T-helper 1 cell treated with Interleukin-12 subunit alpha and Interleukin-12 subunit beta and Interleukin-4 antibody, amounts not matched to agents 30 μg/mL and 1 μg/mL, for 36 hours (primary cell): Measurements from ENCODE around the gene FAM169A.
"Not testable (repeated sequence)": the region's sequence is repeated elsewhere in the genome, so short reads cannot be mapped to it uniquely, and the experiment has no call there.

Source experiments
- H3K27ac Mint-ChIP-seq: one replicate; pipeline ENCODE4 v1.8.0; 2021; ENCODE audit warnings: mild to moderate bottlenecking, mixed read lengths
- H3K27me3 Mint-ChIP-seq: one replicate; pipeline ENCODE4 v1.8.0; 2021; ENCODE audit warnings: low read depth, mixed read lengths
- H3K36me3 Mint-ChIP-seq: one replicate; pipeline ENCODE4 v1.8.0; 2021; ENCODE audit warnings: low read depth, mixed read lengths
- H3K4me1 Mint-ChIP-seq: one replicate; pipeline ENCODE4 v1.8.0; 2021; ENCODE audit warnings: low read depth, mixed read lengths
- H3K4me3 Mint-ChIP-seq: one replicate; pipeline ENCODE4 v1.8.0; 2021; ENCODE audit warnings: mild to moderate bottlenecking, moderate library complexity, mixed read lengths
- H3K9me3 Mint-ChIP-seq: one replicate; pipeline ENCODE4 v1.8.0; 2021; ENCODE audit warnings: mixed read lengths

Gene FAM169A

GRCh38 chr5:74798977-74799911 is 66.9 kb downstream of the FAM169A start:
- Mint-ChIP-seq H3K9me3 (no peaks in the 10 kb centered on the region), H3K4me1 (no peaks in the 10 kb centered on the region), H3K36me3 (no peaks in the 10 kb centered on the region)

DNA sequence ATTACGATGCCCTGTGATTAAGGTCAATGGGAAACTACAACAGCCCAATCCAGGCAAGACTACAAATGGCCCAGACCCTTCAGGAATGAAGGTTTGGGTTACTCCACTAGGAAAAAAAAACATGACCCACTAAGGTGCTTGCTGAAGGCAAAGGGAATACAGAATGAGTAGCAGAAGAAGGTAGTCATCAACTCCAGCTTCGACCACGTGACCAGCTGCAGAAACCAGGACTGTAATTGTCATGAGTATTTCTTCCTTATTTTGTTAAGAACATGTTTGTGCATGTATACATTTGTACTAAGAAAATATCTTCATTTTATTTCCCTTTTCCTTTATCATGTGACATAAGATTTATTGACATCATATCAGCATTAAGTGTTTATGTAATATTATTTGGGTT is 74.5 kb downstream of the FAM169A start:
- not testable (repeated sequence) for H3K4me1 Mint-ChIP-seq, H3K27me3 Mint-ChIP-seq, H3K9me3 Mint-ChIP-seq, H3K27ac Mint-ChIP-seq, H3K4me3 Mint-ChIP-seq, H3K36me3 Mint-ChIP-seq

More at GRCh38 chr5:74798977-74799911, 66.9 kb downstream of the FAM169A start:
- Mint-ChIP-seq H3K27ac (no peak overlapping the region), H3K27me3 (no peaks in the 10 kb centered on the region), H3K4me3 (no peak overlapping the region)

DNA sequence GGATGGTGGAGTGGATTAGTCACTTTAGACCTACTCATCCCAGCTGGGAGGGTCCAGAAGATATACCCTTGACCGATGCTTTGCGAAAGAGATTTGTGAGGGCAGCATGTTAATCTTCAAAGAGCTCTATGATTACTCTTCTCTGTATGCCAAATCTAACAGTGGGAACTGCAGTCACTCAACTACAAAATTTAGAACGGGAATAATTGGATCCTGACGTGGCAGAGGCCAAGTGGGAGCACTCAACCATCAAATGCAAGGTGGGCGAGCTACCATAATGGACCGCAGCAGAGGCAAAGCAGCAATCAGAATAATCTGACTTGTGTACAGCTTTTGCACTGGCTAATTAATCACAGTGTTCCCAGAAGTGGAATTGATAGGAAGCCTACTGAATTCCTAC is 78.8 kb downstream of the FAM169A start:
- no peak overlapping the region for H3K4me3 Mint-ChIP-seq
- H3K9me3 Mint-ChIP-seq: no peaks in the 10 kb centered on the region
- no peaks in the 10 kb centered on the region for H3K36me3 Mint-ChIP-seq
- no peaks in the 10 kb centered on the region for H3K27me3 Mint-ChIP-seq
- H3K27ac Mint-ChIP-seq: no peak overlapping the region
- no peaks in the 10 kb centered on the region for H3K4me1 Mint-ChIP-seq

- Mint-ChIP-seq H3K9me3 (no peaks in the 10 kb centered on the region), H3K27ac (no peak overlapping the region), H3K27me3 (no peaks in the 10 kb centered on the region), H3K36me3 (no peaks in the 10 kb centered on the region), H3K4me3 (no peak overlapping the region), H3K4me1 (no peaks in the 10 kb centered on the region)
Measured at GRCh38 chr5:74786851-74787250, 79.3 kb downstream of the FAM169A start.

DNA sequence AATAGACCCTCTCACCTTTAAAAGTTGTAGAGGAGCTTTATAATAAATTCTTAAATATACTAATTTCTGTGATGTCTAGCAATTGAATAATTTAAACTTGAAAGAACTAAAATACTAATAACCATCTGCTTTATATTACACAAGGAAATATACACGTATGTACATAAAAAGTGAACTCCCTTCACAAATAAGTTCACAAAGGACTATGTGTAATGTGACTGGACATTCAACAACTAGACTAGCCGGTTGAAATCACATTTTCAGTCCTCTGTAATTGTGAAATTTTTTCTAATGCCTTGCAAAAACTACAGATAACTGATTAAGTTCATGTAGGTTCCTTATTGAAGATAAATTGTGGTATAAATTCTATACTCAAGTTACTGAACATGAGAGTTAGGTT is 87.6 kb downstream of the FAM169A start:
- Mint-ChIP-seq H3K27me3 (no peaks in the 10 kb centered on the region), H3K27ac (no peak overlapping the region), H3K4me3 (no peak overlapping the region), H3K4me1 (no peaks in the 10 kb centered on the region), H3K9me3 (no peaks in the 10 kb centered on the region), H3K36me3 (peaks cover 5% of the 10 kb centered on the region)

DNA sequence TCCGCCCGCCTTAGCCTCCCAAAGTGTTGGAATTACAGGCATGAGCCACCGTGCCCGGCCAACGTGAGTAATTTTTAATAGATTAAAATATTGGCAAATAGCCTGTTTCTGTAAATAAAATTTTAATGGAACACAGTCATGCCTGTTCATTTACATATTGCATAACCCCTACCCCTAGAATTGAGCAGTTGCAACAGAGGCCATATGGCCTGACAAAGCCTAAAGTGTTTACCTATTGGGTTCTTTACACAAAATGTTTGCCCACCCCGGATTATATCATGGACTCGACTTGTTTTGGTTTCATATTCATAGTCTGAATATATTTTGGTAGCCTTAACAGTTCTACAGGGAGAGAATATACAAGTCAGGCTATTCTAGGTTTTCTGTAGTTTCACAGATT is 93.8 kb downstream of the FAM169A start:
- Mint-ChIP-seq H3K9me3 (no peaks in the 10 kb centered on the region), H3K27ac (no peak overlapping the region), H3K36me3 (peaks cover 19% of the 10 kb centered on the region), H3K4me3 (no peak overlapping the region), H3K27me3 (no peaks in the 10 kb centered on the region), H3K4me1 (peaks cover 7% of the 10 kb centered on the region)

DNA sequence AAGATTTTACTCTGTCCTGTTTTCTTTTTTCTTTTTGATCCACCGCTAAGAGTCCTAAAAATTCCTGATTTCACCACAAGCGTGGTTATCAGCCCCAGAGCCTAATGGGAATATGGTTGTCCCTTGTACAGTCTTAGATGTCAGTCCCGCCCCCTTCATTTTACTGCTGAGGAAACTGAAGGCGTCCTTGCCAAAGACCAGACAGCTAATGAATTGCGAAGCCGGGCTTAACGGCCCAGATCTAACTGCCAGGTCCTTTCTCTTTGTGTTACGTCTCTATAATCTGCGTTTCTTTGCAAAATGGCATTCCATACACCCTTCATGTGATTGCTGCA is 98.6 kb downstream of the FAM169A start:
- Mint-ChIP-seq H3K4me3 (peak overlapping the region; percentile 99), H3K27me3 (no peaks in the 10 kb centered on the region), H3K36me3 (peaks cover 15% of the 10 kb centered on the region), H3K27ac (peak overlapping the region; percentile 98), H3K4me1 (peaks cover 19% of the 10 kb centered on the region), H3K9me3 (no peaks in the 10 kb centered on the region)

DNA sequence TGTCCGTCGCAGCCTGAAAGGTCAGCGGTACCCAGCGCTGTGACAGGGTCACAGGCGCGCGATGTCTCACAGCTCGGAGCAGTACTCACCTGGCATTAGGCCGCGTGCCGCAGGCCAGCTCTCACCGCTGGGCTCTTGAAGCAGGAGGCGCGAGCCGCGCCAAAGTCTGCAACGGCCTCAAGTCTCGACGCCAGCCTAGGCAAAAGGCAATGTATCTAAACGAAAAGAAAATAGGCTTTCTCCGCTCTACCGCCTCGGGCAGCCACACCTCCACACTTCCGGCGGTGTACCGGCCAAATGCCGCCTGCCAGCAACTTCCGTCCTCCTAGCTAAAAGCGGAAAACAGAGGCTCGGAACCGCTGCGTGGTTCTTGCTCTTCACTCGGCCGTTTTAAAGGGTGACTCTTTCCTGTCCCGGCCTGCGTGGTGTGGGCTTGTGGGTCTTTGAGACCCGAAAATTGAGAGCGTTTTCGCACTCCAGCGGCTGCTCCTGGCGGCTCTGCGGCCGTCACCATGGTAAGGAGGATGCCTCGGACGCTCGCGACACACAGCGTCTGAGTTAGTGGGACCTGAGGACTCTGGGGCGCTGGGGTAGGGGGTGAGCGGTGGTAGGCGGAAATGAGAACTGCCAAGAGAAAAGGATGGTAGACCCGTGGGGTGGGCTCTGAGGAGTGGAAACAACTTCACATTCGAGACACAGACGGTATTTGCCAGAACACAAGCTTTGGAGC is 99.2 kb downstream of the FAM169A start, which contains the start of the genes GFM2 and NSA2:
TSS of gene GFM2 (minus strand) at position 269 of the 730 bp plus-strand sequence. CDS start 3,375 bp downstream, outside the sequence.
TSS of gene NSA2 (plus strand) at position 401 of the 730 bp plus-strand sequence. CDS start at position 513, 112 bp downstream.
- Mint-ChIP-seq H3K27ac (peak within 1 kb of the TSS; percentile 98), H3K9me3 (no peaks in the 10 kb centered on the region), H3K4me1 (peaks cover 19% of the 10 kb centered on the region), H3K4me3 (peak within 1 kb of the TSS; percentile 99), H3K27me3 (no peaks in the 10 kb centered on the region), H3K36me3 (peaks cover 13% of the 10 kb centered on the region)

GRCh38 chr5:74766418-74766848 is 99.8 kb downstream of the FAM169A start:
- H3K9me3 Mint-ChIP-seq: no peaks in the 10 kb centered on the region
- H3K27ac Mint-ChIP-seq: peak overlapping the region; percentile 98
- H3K4me1 Mint-ChIP-seq: peaks cover 19% of the 10 kb centered on the region
- H3K36me3 Mint-ChIP-seq: peaks cover 13% of the 10 kb centered on the region
- H3K27me3 Mint-ChIP-seq: no peaks in the 10 kb centered on the region
- peak overlapping the region; percentile 99 for H3K4me3 Mint-ChIP-seq

- no peak overlapping the region for H3K27ac Mint-ChIP-seq
- peaks cover 13% of the 10 kb centered on the region for H3K36me3 Mint-ChIP-seq
- H3K4me3 Mint-ChIP-seq: peak overlapping the region; percentile 99
- no peaks in the 10 kb centered on the region for H3K27me3 Mint-ChIP-seq
- peaks cover 21% of the 10 kb centered on the region for H3K4me1 Mint-ChIP-seq
- H3K9me3 Mint-ChIP-seq: no peaks in the 10 kb centered on the region
Measured at GRCh38 chr5:74765929-74766328, 100.3 kb downstream of the FAM169A start.

GRCh38 chr5:74765201-74765600 is 101.0 kb downstream of the FAM169A start:
- Mint-ChIP-seq H3K27ac (peak overlapping the region; percentile 46), H3K9me3 (no peaks in the 10 kb centered on the region), H3K27me3 (no peaks in the 10 kb centered on the region), H3K4me3 (peak overlapping the region; percentile 82), H3K4me1 (peaks cover 26% of the 10 kb centered on the region), H3K36me3 (peaks cover 13% of the 10 kb centered on the region)

DNA sequence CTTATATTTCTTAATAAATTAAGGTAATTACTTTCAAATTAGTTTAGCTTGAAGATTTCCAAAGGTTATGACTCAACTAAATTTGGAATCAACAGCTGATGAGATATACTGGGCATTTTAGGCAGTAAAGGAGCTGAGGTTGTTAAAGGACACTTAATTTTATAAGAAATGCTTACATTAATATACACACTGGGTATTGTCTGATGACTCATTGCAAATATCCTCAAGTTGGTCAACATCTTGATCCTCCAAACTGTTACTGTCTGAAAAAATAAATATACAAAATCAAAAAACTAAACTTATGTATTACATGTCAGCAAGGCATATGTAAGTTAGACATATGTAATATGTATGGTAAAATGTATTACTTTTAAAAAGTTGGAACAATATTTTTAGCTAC is 102.7 kb downstream of the FAM169A start:
- Mint-ChIP-seq H3K27me3 (no peaks in the 10 kb centered on the region), H3K4me1 (peaks cover 22% of the 10 kb centered on the region), H3K4me3 (no peak overlapping the region), H3K27ac (no peak overlapping the region), H3K9me3 (no peaks in the 10 kb centered on the region), H3K36me3 (peaks cover 8% of the 10 kb centered on the region)

DNA sequence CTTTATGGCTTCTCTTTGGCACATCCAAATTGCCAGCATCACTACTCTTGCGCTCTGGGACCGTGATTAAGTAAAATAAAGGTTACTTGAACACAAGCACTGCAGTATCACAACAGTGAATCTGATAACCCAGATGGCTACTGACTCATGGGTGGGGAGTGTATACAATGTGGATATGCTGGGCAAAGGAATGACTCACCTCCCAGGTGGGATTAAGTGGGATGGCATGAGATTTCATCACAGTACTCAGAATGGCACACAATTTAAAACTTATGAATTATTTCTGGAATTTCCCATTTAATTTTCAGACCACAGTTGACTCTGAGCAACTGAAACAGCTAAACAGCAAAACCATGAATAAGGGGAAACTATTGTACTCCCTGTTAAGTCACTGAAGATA is 103.6 kb downstream of the FAM169A start:
- H3K4me1 Mint-ChIP-seq: peaks cover 19% of the 10 kb centered on the region
- H3K4me3 Mint-ChIP-seq: no peak overlapping the region
- no peaks in the 10 kb centered on the region for H3K9me3 Mint-ChIP-seq
- H3K36me3 Mint-ChIP-seq: peaks cover 12% of the 10 kb centered on the region
- H3K27ac Mint-ChIP-seq: no peak overlapping the region
- no peaks in the 10 kb centered on the region for H3K27me3 Mint-ChIP-seq

- H3K27me3 Mint-ChIP-seq: no peaks in the 10 kb centered on the region
- no peak overlapping the region for H3K4me3 Mint-ChIP-seq
- peaks cover 19% of the 10 kb centered on the region for H3K4me1 Mint-ChIP-seq
- peaks cover 20% of the 10 kb centered on the region for H3K36me3 Mint-ChIP-seq
- H3K27ac Mint-ChIP-seq: no peak overlapping the region
- peaks cover 5% of the 10 kb centered on the region for H3K9me3 Mint-ChIP-seq
Measured at GRCh38 chr5:74761241-74761640, 104.9 kb downstream of the FAM169A start.

- not testable (repeated sequence) for H3K9me3 Mint-ChIP-seq, H3K4me3 Mint-ChIP-seq
- H3K36me3 Mint-ChIP-seq: peaks cover 40% of the 10 kb centered on the region
Measured at GRCh38 chr5:74748742-74749141, 117.4 kb downstream of the FAM169A start.

More at GRCh38 chr5:74748742-74749141, 117.4 kb downstream of the FAM169A start:
- not testable (repeated sequence) for H3K27me3 Mint-ChIP-seq, H3K4me1 Mint-ChIP-seq, H3K27ac Mint-ChIP-seq
